Gastrocnemius medialis (tissue), 4 donors: ENCODE results near the gene NHLRC4. TPM values are rescaled to one million over a fixed set of nuclear protein-coding genes. Genes with fewer than 3 reads are reported as not detected.

Source experiments
- ATAC-seq, 2 donors: fragments of 150-250 bp; one replicate each; pipeline ENCODE4 v1.9.1; 2016
- DNase-seq, 2 donors: peaks; one replicate each; pipeline ENCODE4 v3.0.0-alpha.2; 2019
- H3K27ac ChIP-seq, 4 donors: fragments of 200-600 bp; sonication (generic); 1 replicate in 1 of 4; 2 replicates in 3 of 4; pipeline ENCODE4 v1.5.1; 2016 to 2018; ENCODE audit warnings: mild to moderate bottlenecking in 2 of 4, moderate library complexity in 1 of 4
- H3K27me3 ChIP-seq, 3 donors: fragments of 200-600 bp; sonication (generic) in 2 of 3; 1 replicate in 1 of 3; 2 replicates in 2 of 3; pipeline versions ENCODE4 v1.5.1 to v1.6.0; 2016 to 2019; ENCODE audit warnings: mild to moderate bottlenecking in 1 of 3, moderate library complexity in 1 of 3
- H3K36me3 ChIP-seq, 2 donors: fragments of 200-600 bp; sonication (generic) in 1 of 2; one replicate each; pipeline ENCODE4 v1.5.1; 2017 to 2018
- H3K4me1 ChIP-seq, 2 donors: fragments of 200-600 bp; sonication (generic) in 1 of 2; one replicate each; pipeline ENCODE4 v1.5.1; 2016 to 2017; ENCODE audit warnings: mild to moderate bottlenecking in 2 of 2
- H3K4me3 ChIP-seq, 4 donors: fragments of 200-600 bp; sonication (generic) in 3 of 4; 1 replicate in 1 of 4; 2 replicates in 3 of 4; pipeline ENCODE4 v1.5.1; 2016 to 2019; ENCODE audit warnings: mild to moderate bottlenecking in 2 of 4
- H3K9me3 ChIP-seq, 3 donors: fragments of 200-600 bp; sonication (generic) in 2 of 3; 1 replicate in 1 of 3; 2 replicates in 2 of 3; pipeline ENCODE4 v1.5.1; 2016 to 2019
- CTCF ChIP-seq, 5 experiments: fragments of 450-650 bp in 3 of 5; fragments of 200-600 bp in 2 of 5; sonication (generic) in 2 of 5; IDR thresholded peaks in 4 of 5; conservative IDR thresholded peaks in 1 of 5; 1 replicate in 4 of 5; 2 replicates in 1 of 5; pipeline ENCODE4 v1.5.1; 2016 to 2019; ENCODE audit warnings: antibody characterized with exemption in 5 of 5, mild to moderate bottlenecking in 3 of 5, moderate library complexity in 3 of 5
- POLR2A ChIP-seq, 2 donors: fragments of 450-650 bp; IDR thresholded peaks; one replicate each; pipeline ENCODE4 v1.6.1; 2017; ENCODE audit warnings: antibody characterized with exemption in 2 of 2, mild to moderate bottlenecking in 2 of 2, moderate library complexity in 2 of 2
- in situ Hi-C, 4 donors: fragments of 200-750 bp; cut with MboI; loops; one replicate each; pipeline versions ENCODE4 v1.15.0 to v1.8.0; 2017; ENCODE audit warnings: low sequenced_read_pairs in 4 of 4
- intact Hi-C: fragments of 100-400 bp; cut with DNase I; formaldehyde crosslinking; loops from one replicate; pipeline ENCODE4 v1.15.1; 2023; ENCODE audit warnings: low total_unique reads
- total RNA-seq, 4 donors: library from RNA; depleted of rRNA; stranded (reverse); fragments of >200 nt; gene quantifications; one replicate each; pipeline versions ENCODE4 v1.1.0 to v1.2.3, GENCODE V29; 2016

Gene NHLRC4
- total RNA-seq, 4 donors from 2014 or later, result 0.42 to 0.56 (median 0.48) TPM

GRCh38 chr16:535446-536405, 31.1 kb upstream of the NHLRC4 start:
- peak; percentile 53 to 63 for TF ChIP-seq POLR2A (IDR thresholded peaks at IDR 0.05)
- peak in 2 of 5 experiments; percentile 5 to 28 for TF ChIP-seq CTCF (IDR thresholded peaks at IDR 0.05 in 4 of 5, conservative IDR thresholded peaks at IDR 0.05 in 1 of 5)
- DNase-seq (peak; percentile 85 to 89), ATAC-seq (peak; percentile 74 to 77)
- Histone ChIP-seq H3K4me3 (peak overlapping the region; percentile 17 to 31 (median 28)), H3K27me3 (no peaks in the 10 kb centered on the region), H3K36me3 (peaks cover 0 to 11% of the 10 kb centered on the region in 2 donors), H3K9me3 (no peaks in the 10 kb centered on the region), H3K27ac (peak overlapping the region; percentile 82 to 94 (median 92)), H3K4me1 (peaks cover 38 to 40% of the 10 kb centered on the region in 2 donors)
- intact Hi-C loops (loop anchor here (2.0 kb wide), 1 partner anchor 111 kb away; the partner anchor contains the start of gene RAB11FIP3), in situ Hi-C loops (no loop called here)

- H3K27ac ChIP-seq, result peak overlapping the region; percentile 25 to 94 (median 92)
- no peak for ATAC-seq
- no peak overlapping the region for H3K4me3 ChIP-seq
- intact Hi-C loops (no loop called here), in situ Hi-C loops (no loop called here)
- no peak for DNase-seq
- TF ChIP-seq CTCF (IDR thresholded peaks at IDR 0.05 in 4 of 5, conservative IDR thresholded peaks at IDR 0.05 in 1 of 5) (no peak), POLR2A (IDR thresholded peaks at IDR 0.05) (no peak)
- H3K4me1 ChIP-seq, result peaks cover 36 to 39% of the 10 kb centered on the region in 2 donors
- peaks cover 0 to 16% of the 10 kb centered on the region in 2 donors for H3K36me3 ChIP-seq
- no peaks in the 10 kb centered on the region for H3K27me3 ChIP-seq
- no peaks in the 10 kb centered on the region for H3K9me3 ChIP-seq
Measured at GRCh38 chr16:536746-537145, 30.1 kb upstream of the NHLRC4 start.

- peaks cover 0 to 16% of the 10 kb centered on the region in 2 donors for H3K36me3 ChIP-seq
- peak overlapping the region in 2 of 4 donors; percentile 25 to 93 for H3K27ac ChIP-seq
- H3K4me1 ChIP-seq, result peaks cover 32 to 36% of the 10 kb centered on the region in 2 donors
- in situ Hi-C loops, result no loop called here
- ATAC-seq (no peak), DNase-seq (no peak)
- H3K27me3 ChIP-seq, result no peaks in the 10 kb centered on the region
- H3K4me3 ChIP-seq, result no peak overlapping the region
- intact Hi-C loops, result no loop called here
- no peaks in the 10 kb centered on the region for H3K9me3 ChIP-seq
- TF ChIP-seq POLR2A (IDR thresholded peaks at IDR 0.05) (no peak), CTCF (IDR thresholded peaks at IDR 0.05 in 4 of 5, conservative IDR thresholded peaks at IDR 0.05 in 1 of 5) (no peak)
Measured at GRCh38 chr16:537415-538335, 29.1 kb upstream of the NHLRC4 start.

- no peak for ATAC-seq
- in situ Hi-C loops (no loop called here), intact Hi-C loops (no loop called here)
- H3K4me3 ChIP-seq, result no peak overlapping the region
- no peaks in the 10 kb centered on the region for H3K9me3 ChIP-seq
- peaks cover 0 to 16% of the 10 kb centered on the region in 2 donors for H3K36me3 ChIP-seq
- DNase-seq, result no peak
- H3K27me3 ChIP-seq, result no peaks in the 10 kb centered on the region
- no peak for TF ChIP-seq CTCF (IDR thresholded peaks at IDR 0.05 in 4 of 5, conservative IDR thresholded peaks at IDR 0.05 in 1 of 5)
- no peak for TF ChIP-seq POLR2A (IDR thresholded peaks at IDR 0.05)
- H3K27ac ChIP-seq, result no peak overlapping the region
- peaks cover 11 to 17% of the 10 kb centered on the region in 2 donors for H3K4me1 ChIP-seq
Measured at GRCh38 chr16:539901-540530, 26.8 kb upstream of the NHLRC4 start.
